DOHH2 (cell line): ENCODE data around the gene ANO6.

Experiments used
- CTCF ChIP-seq: fragments of 200-600 bp; sonication (generic); IDR thresholded peaks from one replicate; pipeline ENCODE4 v1.5.1; 2014; ENCODE audit warnings: antibody characterized with exemption, mild to moderate bottlenecking, low read depth, low read length; ENCODE audit not compliant: poor library complexity, severe bottlenecking
- EZH2phosphoT487 ChIP-seq: fragments of 200-600 bp; sonication (generic); IDR thresholded peaks from 2 replicates; pipeline ENCODE4 v1.6.1; 2017; ENCODE audit warnings: borderline replicate concordance, mild to moderate bottlenecking, antibody characterized with exemption, low read length, moderate library complexity, mixed read lengths

GRCh38 chr12:45305907-45306306, 90.0 kb downstream of the ANO6 start:
- TF ChIP-seq CTCF, result no peak
- no peak for TF ChIP-seq EZH2phosphoT487
